ENCODE data around the gene BMP7. TPM values are rescaled to one million over a fixed set of nuclear protein-coding genes. Genes with fewer than 3 reads are reported as not detected.

Gene BMP7
- polyA plus RNA-seq, 1 experiment: not detected

GRCh38 chr20:57257701-57258453, 8.6 kb downstream of the BMP7 start:
- no peak for TF ChIP-seq CTCF (IDR thresholded peaks at IDR 0.05; ENCODE audit: insufficient read depth, low read depth, low read length)
- POLR2A ChIA-PET: no interaction called here
- H3K27me3 ChIP-seq (ENCODE audit: control insufficient read depth, insufficient read depth, low read length): peaks cover 22% of the 10 kb centered on the region
- no peak for DNase-seq (ENCODE audit: low read depth)
- H3K4me3 ChIP-seq (ENCODE audit: low read depth, low read length): no peak overlapping the region
- H3K36me3 ChIP-seq (ENCODE audit: control insufficient read depth, insufficient read depth, low read length): no peaks in the 10 kb centered on the region
- CTCF ChIA-PET: interaction anchor here (0.6 to 0.9 kb wide), 2 partner anchors 18 to 256 kb away, joined by 3 read pairs; no protein-coding TSS in a partner anchor

GRCh38 chr20:57256908-57257307, 9.5 kb downstream of the BMP7 start:
- ChIA-PET CTCF (interaction anchor here (0.6 to 0.9 kb wide), 2 partner anchors 17 to 952 kb away, joined by 3 read pairs; no protein-coding TSS in a partner anchor), POLR2A (no interaction called here)
- peaks cover 22% of the 10 kb centered on the region for H3K27me3 ChIP-seq (ENCODE audit: control insufficient read depth, insufficient read depth, low read length)

GRCh38 chr20:57256205-57256604, 10.2 kb downstream of the BMP7 start:
- CTCF ChIA-PET: no interaction called here
- no peak for DNase-seq (ENCODE audit: low read depth)
- no peak overlapping the region for H3K4me3 ChIP-seq (ENCODE audit: low read depth, low read length)
- H3K36me3 ChIP-seq (ENCODE audit: control insufficient read depth, insufficient read depth, low read length): no peaks in the 10 kb centered on the region
- TF ChIP-seq CTCF (IDR thresholded peaks at IDR 0.05; ENCODE audit: insufficient read depth, low read depth, low read length): no peak
- peaks cover 20% of the 10 kb centered on the region for H3K27me3 ChIP-seq (ENCODE audit: control insufficient read depth, insufficient read depth, low read length)
- POLR2A ChIA-PET: no interaction called here

More at GRCh38 chr20:57256908-57257307, 9.5 kb downstream of the BMP7 start:
- Histone ChIP-seq H3K36me3 (ENCODE audit: control insufficient read depth, insufficient read depth, low read length) (no peaks in the 10 kb centered on the region), H3K4me3 (ENCODE audit: low read depth, low read length) (no peak overlapping the region)
- no peak for TF ChIP-seq CTCF (IDR thresholded peaks at IDR 0.05; ENCODE audit: insufficient read depth, low read depth, low read length)
- no peak for DNase-seq (ENCODE audit: low read depth)

- Histone ChIP-seq H3K4me3 (ENCODE audit: low read depth, low read length) (no peak overlapping the region), H3K36me3 (ENCODE audit: control insufficient read depth, insufficient read depth, low read length) (no peaks in the 10 kb centered on the region), H3K27me3 (ENCODE audit: control insufficient read depth, insufficient read depth, low read length) (peaks cover 13% of the 10 kb centered on the region)
- no peak for TF ChIP-seq CTCF (IDR thresholded peaks at IDR 0.05; ENCODE audit: insufficient read depth, low read depth, low read length)
- CTCF ChIA-PET: no interaction called here
- POLR2A ChIA-PET: no interaction called here
- DNase-seq (ENCODE audit: low read depth): no peak
These were observed 11.3 kb downstream of the BMP7 start for GRCh38 chr20:57255183-57255582.

- H3K36me3 ChIP-seq (ENCODE audit: control insufficient read depth, insufficient read depth, low read length): no peaks in the 10 kb centered on the region
- ChIA-PET CTCF (no interaction called here), POLR2A (no interaction called here)
- no peak for DNase-seq (ENCODE audit: low read depth)
- no peak overlapping the region for H3K4me3 ChIP-seq (ENCODE audit: low read depth, low read length)
- no peak for TF ChIP-seq CTCF (IDR thresholded peaks at IDR 0.05; ENCODE audit: insufficient read depth, low read depth, low read length)
- H3K27me3 ChIP-seq (ENCODE audit: control insufficient read depth, insufficient read depth, low read length): peaks cover 2% of the 10 kb centered on the region; the same call in 1 of the 2 replicates
These were observed 13.8 kb downstream of the BMP7 start for GRCh38 chr20:57252559-57253162.
